ENCODE data around the gene SDHAF3.
"Not testable (repeated sequence)": the region's sequence is repeated elsewhere in the genome, so short reads cannot be mapped to it uniquely, and the experiment has no call there.

SDHAF3 gene

GRCh38 chr7:97128736-97129135 is 11.2 kb downstream of the SDHAF3 start:
- H3K4me3 ChIP-seq (ENCODE audit: low read depth, low read length): no peak overlapping the region
- no peak for TF ChIP-seq CTCF (IDR thresholded peaks at IDR 0.05; ENCODE audit: low read depth, low read length)

- TF ChIP-seq CTCF (IDR thresholded peaks at IDR 0.05; ENCODE audit: low read depth, low read length): no peak
- no peak overlapping the region for H3K4me3 ChIP-seq (ENCODE audit: low read depth, low read length)
Observed at GRCh38 chr7:97130417-97131139, 13.1 kb downstream of the SDHAF3 start.

- TF ChIP-seq CTCF (IDR thresholded peaks at IDR 0.05; ENCODE audit: low read depth, low read length): no peak
- no peak overlapping the region for H3K4me3 ChIP-seq (ENCODE audit: low read depth, low read length)
Observed at GRCh38 chr7:97133159-97133558, 15.7 kb downstream of the SDHAF3 start.

GRCh38 chr7:97138830-97139229 is 21.3 kb downstream of the SDHAF3 start:
- H3K4me3 ChIP-seq (ENCODE audit: low read depth, low read length): no peak overlapping the region
- TF ChIP-seq CTCF (IDR thresholded peaks at IDR 0.05; ENCODE audit: low read depth, low read length): no peak

- H3K4me3 ChIP-seq (ENCODE audit: low read depth, low read length): no peak overlapping the region
- TF ChIP-seq CTCF (IDR thresholded peaks at IDR 0.05; ENCODE audit: low read depth, low read length): no peak; the same call in 1 of the 2 replicates
Observed at GRCh38 chr7:97145068-97145467, 27.6 kb downstream of the SDHAF3 start.

GRCh38 chr7:97149843-97150242 is 32.3 kb downstream of the SDHAF3 start:
- no peak for TF ChIP-seq CTCF (IDR thresholded peaks at IDR 0.05; ENCODE audit: low read depth, low read length)
- H3K4me3 ChIP-seq (ENCODE audit: low read depth, low read length): no peak overlapping the region

- no peak for TF ChIP-seq CTCF (IDR thresholded peaks at IDR 0.05; ENCODE audit: low read depth, low read length)
- H3K4me3 ChIP-seq (ENCODE audit: low read depth, low read length): no peak overlapping the region
Observed at GRCh38 chr7:97155897-97156418, 38.5 kb downstream of the SDHAF3 start.

GRCh38 chr7:97159984-97160383 is 42.5 kb downstream of the SDHAF3 start:
- not testable (repeated sequence) for H3K4me3 ChIP-seq (ENCODE audit: low read depth, low read length)

- H3K4me3 ChIP-seq (ENCODE audit: low read depth, low read length): not testable (repeated sequence)
Observed at GRCh38 chr7:97161609-97162008, 44.1 kb downstream of the SDHAF3 start.

Measured in WI38 (cell line).